ENCODE measurements around the gene CPHXL2. TPM values are rescaled to one million over a fixed set of nuclear protein-coding genes. Genes with fewer than 3 reads are reported as not detected.
A peak's percentile ranks its signal among the peaks of the same experiment; 100 is the strongest.

Gene CPHXL2
- total RNA-seq, 1 donor from 2014 or later: not detected

- DNase-seq (ENCODE audit: low spot score): no peak
Observed at GRCh38 chr16:75644240-75645012, 32.4 kb downstream of the CPHXL2 start.

- no peak for DNase-seq (ENCODE audit: low spot score)
Observed at GRCh38 chr16:75640598-75640997, 36.2 kb downstream of the CPHXL2 start.

GRCh38 chr16:75635036-75635435 is 41.8 kb downstream of the CPHXL2 start:
- no peak for DNase-seq (ENCODE audit: low spot score)

- DNase-seq (ENCODE audit: low spot score): no peak
Observed at GRCh38 chr16:75632857-75633256, 44.0 kb downstream of the CPHXL2 start.

GRCh38 chr16:75630052-75630451 is 46.8 kb downstream of the CPHXL2 start:
- DNase-seq (ENCODE audit: low spot score): no peak

GRCh38 chr16:75629132-75629531 is 47.7 kb downstream of the CPHXL2 start:
- no peak for DNase-seq (ENCODE audit: low spot score)

- DNase-seq (ENCODE audit: low spot score): no peak
Observed at GRCh38 chr16:75628351-75628750, 48.5 kb downstream of the CPHXL2 start.

- no peak for DNase-seq (ENCODE audit: low spot score)
Observed at GRCh38 chr16:75627851-75628250, 49.0 kb downstream of the CPHXL2 start.

- no peak for DNase-seq (ENCODE audit: low spot score)
Observed at GRCh38 chr16:75626806-75627205, 50.0 kb downstream of the CPHXL2 start.

GRCh38 chr16:75624921-75625334 is 51.9 kb downstream of the CPHXL2 start:
- peak; percentile 92 for DNase-seq (ENCODE audit: low spot score)

GRCh38 chr16:75622761-75623605 is 53.8 kb downstream of the CPHXL2 start, which contains the start of gene ADAT1:
ADAT1 (minus strand) TSS chr16:75623281; CDS start chr16:75620799, 2,482 bp downstream.
- DNase-seq (ENCODE audit: low spot score): peak; percentile 99

- peak; percentile 73 for DNase-seq (ENCODE audit: low spot score)
Observed at GRCh38 chr16:75621170-75621477, 55.7 kb downstream of the CPHXL2 start.

GRCh38 chr16:75620326-75621169 is 56.3 kb downstream of the CPHXL2 start:
- DNase-seq (ENCODE audit: low spot score): no peak

GRCh38 chr16:75618780-75619179 is 58.0 kb downstream of the CPHXL2 start:
- DNase-seq (ENCODE audit: low spot score): no peak

GRCh38 chr16:75617121-75617520 is 59.7 kb downstream of the CPHXL2 start:
- DNase-seq (ENCODE audit: low spot score): no peak

GRCh38 chr16:75616521-75617010 is 60.2 kb downstream of the CPHXL2 start:
- DNase-seq (ENCODE audit: low spot score): no peak

- no peak for DNase-seq (ENCODE audit: low spot score)
Observed at GRCh38 chr16:75615619-75616018, 61.2 kb downstream of the CPHXL2 start.

GRCh38 chr16:75614066-75614897 is 62.5 kb downstream of the CPHXL2 start:
- no peak for DNase-seq (ENCODE audit: low spot score)

Measured in umbilical cord (tissue), 2 donors.